Aorta (tissue), 5 donors: ENCODE results near the gene PROM1. TPM values are rescaled to one million over a fixed set of nuclear protein-coding genes. Genes with fewer than 3 reads are reported as not detected.

Experiments used
- ATAC-seq: fragments of 200-7000 bp; cut with Tn5 transposase; one replicate; pipeline ENCODE4 v1.9.1; 2022; ENCODE audit warnings: moderate library complexity; ENCODE audit not compliant: low FRiP score
- DNase-seq, 2 donors: peaks; one replicate each; pipeline ENCODE4 v3.0.0-alpha.2; 2020
- H3K27ac ChIP-seq, 2 donors: one replicate each; pipeline ENCODE4 v1.5.1; 2013; ENCODE audit warnings: low read length in 2 of 2, mild to moderate bottlenecking in 2 of 2, moderate library complexity in 2 of 2, control low read depth in 1 of 2, inconsistent platforms in 1 of 2, low read depth in 1 of 2
- H3K27me3 ChIP-seq, 2 donors: one replicate each; pipeline ENCODE4 v1.6.1; 2013; ENCODE audit warnings: control low read depth in 1 of 2, low read length in 1 of 2, mild to moderate bottlenecking in 1 of 2, moderate library complexity in 1 of 2; ENCODE audit not compliant: insufficient read depth in 2 of 2, control insufficient read depth in 1 of 2
- H3K36me3 ChIP-seq, 2 donors: one replicate each; pipeline ENCODE4 v1.6.1; 2013; ENCODE audit warnings: control low read depth in 1 of 2, low read length in 1 of 2, mild to moderate bottlenecking in 1 of 2; ENCODE audit not compliant: insufficient read depth in 2 of 2, control insufficient read depth in 1 of 2
- H3K4me1 ChIP-seq, 2 donors: one replicate each; pipeline ENCODE4 v1.6.1; 2013; ENCODE audit warnings: low read length in 2 of 2, control low read depth in 1 of 2, mild to moderate bottlenecking in 1 of 2, moderate library complexity in 1 of 2; ENCODE audit not compliant: insufficient read depth in 2 of 2, control insufficient read depth in 1 of 2
- H3K4me3 ChIP-seq, 2 donors: one replicate each; pipeline ENCODE4 v1.5.1; 2013; ENCODE audit warnings: low read length in 2 of 2, control low read depth in 1 of 2, mild to moderate bottlenecking in 1 of 2
- H3K9me3 ChIP-seq: one replicate; pipeline ENCODE4 v1.6.1; 2013; ENCODE audit warnings: mild to moderate bottlenecking, low read length; ENCODE audit not compliant: control insufficient read depth
- WGBS, 2 donors: extraction: QIAGEN DNeasy Blood & Tissue Kit; methylation state at CpG; one replicate each; pipeline ENCODE4 v1.1.7; 2013; 5-methylcytosine and 5-hydroxymethylcytosine counted together
- intact Hi-C, 2 donors: fragments of 100-400 bp; cut with DNase I; formaldehyde crosslinking; loops; one replicate each; pipeline versions ENCODE4 v1.14.2 to v1.15.0; 2022
- polyA plus RNA-seq, 2 donors: library from polyadenylated mRNA; stranded (reverse); fragments of 200-250 nt; gene quantifications; one replicate each; pipeline ENCODE4 v1.2.3, GENCODE V29; 2013
- total RNA-seq, 2 donors: library from RNA; stranded (reverse); fragmentation: NEBNext Ultra II Directional; extraction: Animal tissue kit (Norgen Biotek cat#: 25700); gene quantifications; one replicate each; pipeline ENCODE4 v1.2.1, GENCODE V29; 2021
- donor health status: healthy with polysubstance abuse.
- donor health status: Bipolar disorder and iron deficiency.
- donor health status: DM: no; HTN: no; CAD: no.
- donor health status: DM: no; HTN: no; CAD: no.
- donor health status: DM: yes; HTN: yes; CAD: no.

The PROM1 gene
- total and polyA plus RNA-seq, 4 donors = 4.1 to 28.9 (median 6.2) TPM

DNA sequence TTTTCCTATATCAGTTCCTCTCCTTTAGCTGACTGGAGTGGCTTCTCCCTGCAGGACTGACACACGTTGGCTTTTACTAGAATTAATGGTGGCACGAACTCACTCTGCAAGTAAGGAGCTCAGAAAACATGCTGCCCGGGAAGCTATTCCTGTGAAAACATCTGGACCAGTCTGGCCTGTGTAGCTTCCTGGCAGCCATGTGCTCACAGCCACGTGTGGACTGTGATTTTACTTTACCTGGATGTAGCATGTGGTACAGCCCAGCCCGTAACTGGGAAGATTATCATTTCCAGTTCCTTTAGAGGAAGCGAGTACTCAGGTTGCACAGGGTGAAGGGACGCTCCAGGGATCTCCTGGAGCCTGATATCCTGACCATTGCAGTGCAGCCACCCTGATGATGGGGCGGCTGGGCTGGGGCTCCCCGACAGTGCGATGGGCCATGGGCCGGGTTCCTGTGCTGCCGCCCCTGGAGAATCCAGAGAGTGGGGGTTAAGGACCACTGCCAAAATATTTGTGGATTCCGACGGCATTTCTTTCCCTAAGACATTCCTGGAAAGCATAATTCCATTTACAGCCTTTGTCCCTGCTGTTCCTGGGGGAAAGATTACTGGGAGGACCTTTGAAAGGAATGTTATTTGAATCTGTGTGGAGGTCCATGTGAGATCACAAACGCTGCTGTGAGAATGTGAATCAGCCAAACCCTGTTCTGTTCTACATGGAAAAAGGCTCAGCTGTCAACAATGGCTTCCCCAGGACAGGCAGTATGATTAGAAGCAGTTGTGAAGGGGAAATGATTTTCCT lies 35.0 kb downstream of the PROM1 start:
- Histone ChIP-seq H3K4me1 (no peaks in the 10 kb centered on the region), H3K4me3 (no peak overlapping the region), H3K27ac (no peak overlapping the region), H3K27me3 (no peaks in the 10 kb centered on the region), H3K36me3 (no peaks in the 10 kb centered on the region), H3K9me3 (no peaks in the 10 kb centered on the region)
- intact Hi-C loops = no loop called here
- DNase-seq (no peak), ATAC-seq (no peak)
- 27 to 38% methylated on average over 15 of the region's 15 CpGs for WGBS, 2 donors

DNA sequence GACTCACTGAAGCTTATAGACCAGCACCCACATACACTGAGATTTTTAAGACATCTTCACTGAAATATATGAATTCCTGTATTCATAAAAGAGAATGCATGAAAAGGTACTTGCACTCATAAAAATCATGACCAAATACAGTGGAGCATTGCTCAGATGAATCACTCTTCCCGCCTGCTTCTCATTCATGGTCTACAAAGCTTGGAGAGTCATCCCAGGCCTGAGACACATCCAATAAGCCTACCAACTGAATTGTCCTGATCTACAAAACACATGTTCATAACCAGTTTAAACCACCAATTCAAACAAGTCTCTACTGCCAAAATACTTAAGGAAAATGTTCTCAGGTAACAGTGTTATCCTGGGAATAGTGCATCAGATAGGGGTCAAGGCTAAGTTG lies 38.1 kb downstream of the PROM1 start:
- Histone ChIP-seq H3K4me1 (no peaks in the 10 kb centered on the region), H3K4me3 (no peak overlapping the region), H3K27me3 (no peaks in the 10 kb centered on the region), H3K27ac (no peak overlapping the region), H3K9me3 (no peaks in the 10 kb centered on the region), H3K36me3 (no peaks in the 10 kb centered on the region)
- DNase-seq = no peak
- intact Hi-C loops = no loop called here
- WGBS, 2 donors = 90 to 97% methylated on average over 1 of the region's 1 CpG
- ATAC-seq = no peak

DNA sequence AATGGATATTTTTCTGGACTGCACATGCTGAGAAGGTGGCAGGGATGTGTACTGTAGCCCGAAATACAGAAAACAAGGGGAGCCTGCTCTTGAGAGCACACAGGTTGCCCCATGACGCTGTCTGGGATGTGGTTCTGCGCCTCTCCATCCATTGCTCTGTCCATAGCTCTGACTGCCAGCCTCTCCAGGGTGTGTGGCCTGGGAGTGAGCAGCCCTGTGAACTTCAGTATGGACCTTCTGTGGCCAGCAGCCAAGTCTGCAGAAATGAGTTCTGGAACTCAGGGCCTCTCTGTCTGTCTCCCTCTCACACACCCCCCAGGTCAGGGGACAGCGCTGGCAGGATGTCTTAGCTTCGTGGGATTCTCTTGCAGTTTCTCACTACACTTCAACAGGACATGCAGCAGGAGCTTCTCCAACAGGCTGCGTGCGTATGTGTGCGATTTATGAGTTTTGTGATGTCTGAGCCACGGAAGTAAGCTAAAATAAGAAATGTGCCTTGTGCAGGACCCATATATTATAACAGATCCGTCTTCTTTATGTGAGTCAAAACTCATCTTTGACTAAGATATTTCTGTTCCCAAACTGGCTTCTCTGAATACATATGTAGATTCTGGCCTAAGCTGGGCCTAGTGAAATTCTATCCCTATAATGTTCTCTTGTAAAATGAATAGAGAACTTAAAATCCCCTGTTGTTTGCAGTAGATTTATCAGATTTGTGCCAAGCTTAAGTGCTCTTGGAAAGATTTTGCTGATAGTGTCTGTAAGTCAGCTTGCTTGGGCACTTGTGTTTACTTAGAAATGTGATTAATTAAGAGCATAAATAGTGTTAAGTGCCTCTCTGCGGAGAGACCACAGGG lies 40.0 kb downstream of the PROM1 start:
- Histone ChIP-seq H3K27me3 (no peaks in the 10 kb centered on the region), H3K4me3 (no peak overlapping the region), H3K9me3 (no peaks in the 10 kb centered on the region), H3K4me1 (no peaks in the 10 kb centered on the region), H3K27ac (no peak overlapping the region), H3K36me3 (no peaks in the 10 kb centered on the region)
- ATAC-seq = peak; percentile 33
- 74 to 86% methylated on average over 11 of the region's 11 CpGs for WGBS, 2 donors
- intact Hi-C loops = no loop called here
- no peak for DNase-seq

DNA sequence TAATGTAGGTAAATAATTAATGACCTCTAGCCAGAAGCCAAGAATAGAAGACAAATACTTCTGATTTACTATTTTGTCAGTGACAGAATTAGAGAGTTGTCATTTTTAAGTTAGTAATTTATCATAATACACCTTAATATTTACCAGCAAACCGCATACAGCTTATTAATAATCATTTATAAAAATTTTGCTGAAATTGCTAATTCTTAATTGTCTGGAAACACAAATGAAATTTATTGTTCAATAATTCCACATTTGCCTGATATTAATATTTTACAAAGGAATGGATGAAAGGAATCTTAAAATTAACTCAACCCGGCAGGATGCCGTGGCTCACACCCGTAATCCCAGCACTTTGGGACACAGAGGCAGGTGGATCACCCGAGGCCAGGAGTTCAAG lies 44.7 kb downstream of the PROM1 start:
- peaks cover 0 to 1% of the 10 kb centered on the region in 2 donors for H3K4me1 ChIP-seq
- intact Hi-C loops = no loop called here
- H3K27ac ChIP-seq = no peak overlapping the region
- DNase-seq = no peak
- no peak overlapping the region for H3K4me3 ChIP-seq
- H3K27me3 ChIP-seq = no peaks in the 10 kb centered on the region
- H3K36me3 ChIP-seq = no peaks in the 10 kb centered on the region
- H3K9me3 ChIP-seq = no peaks in the 10 kb centered on the region
- 86 to 96% methylated on average over 5 of the region's 5 CpGs for WGBS, 2 donors
- no peak for ATAC-seq

DNA sequence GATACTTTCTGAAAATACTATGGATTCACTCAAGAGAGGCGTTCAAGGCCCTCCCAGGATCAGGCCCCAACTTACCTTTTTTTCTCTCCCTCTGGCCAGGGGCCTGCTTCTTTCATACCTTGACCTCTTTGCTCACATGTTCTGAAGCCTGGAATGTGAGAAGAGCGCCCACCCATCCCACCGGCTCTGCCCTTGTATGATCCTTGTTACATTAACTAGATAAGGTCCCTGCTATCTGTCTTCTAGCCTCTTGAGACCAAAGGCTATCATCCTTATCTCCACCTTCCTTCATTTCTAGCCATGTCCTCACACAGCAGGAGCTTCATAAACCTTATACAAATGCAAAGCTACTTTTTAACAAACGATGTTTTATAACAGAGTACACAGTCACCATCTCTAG lies 45.9 kb downstream of the PROM1 start:
- no peak for ATAC-seq
- H3K9me3 ChIP-seq = no peaks in the 10 kb centered on the region
- no peaks in the 10 kb centered on the region for H3K36me3 ChIP-seq
- intact Hi-C loops = no loop called here
- H3K27ac ChIP-seq = no peak overlapping the region
- WGBS, 2 donors = 96% methylated on average over 4 of the region's 4 CpGs
- H3K4me1 ChIP-seq = peaks cover 0 to 1% of the 10 kb centered on the region in 2 donors
- H3K4me3 ChIP-seq = no peak overlapping the region
- DNase-seq = no peak
- no peaks in the 10 kb centered on the region for H3K27me3 ChIP-seq

DNA sequence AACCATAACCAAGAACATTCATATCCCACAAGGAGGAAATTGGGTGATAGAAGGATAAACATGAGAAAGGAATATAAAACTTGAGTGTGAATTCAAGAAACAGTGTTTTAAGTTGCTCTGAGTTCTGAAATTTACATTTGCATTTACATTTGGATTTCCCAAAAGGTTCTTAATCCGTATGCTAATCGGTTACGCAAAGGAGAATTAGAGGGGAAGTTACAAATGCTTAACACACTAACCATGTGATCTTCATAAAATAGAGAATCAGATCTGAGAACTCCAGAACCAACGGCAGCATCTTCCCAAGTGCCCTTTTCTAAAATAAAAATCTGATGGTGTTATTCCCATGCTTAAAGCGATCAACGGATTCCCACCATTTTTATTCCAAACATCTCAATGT lies 48.0 kb downstream of the PROM1 start:
- H3K4me3 ChIP-seq = no peak overlapping the region
- 94 to 96% methylated on average over 6 of the region's 6 CpGs for WGBS, 2 donors
- peaks cover 0 to 4% of the 10 kb centered on the region in 2 donors for H3K4me1 ChIP-seq
- DNase-seq (no peak), ATAC-seq (no peak)
- H3K36me3 ChIP-seq = no peaks in the 10 kb centered on the region
- intact Hi-C loops = loop anchor here in 1 of 2 donors (2.0 kb wide), 1 partner anchor 47 kb away; no protein-coding TSS in a partner anchor
- no peaks in the 10 kb centered on the region for H3K27me3 ChIP-seq
- H3K27ac ChIP-seq = no peak overlapping the region
- H3K9me3 ChIP-seq = no peaks in the 10 kb centered on the region

DNA sequence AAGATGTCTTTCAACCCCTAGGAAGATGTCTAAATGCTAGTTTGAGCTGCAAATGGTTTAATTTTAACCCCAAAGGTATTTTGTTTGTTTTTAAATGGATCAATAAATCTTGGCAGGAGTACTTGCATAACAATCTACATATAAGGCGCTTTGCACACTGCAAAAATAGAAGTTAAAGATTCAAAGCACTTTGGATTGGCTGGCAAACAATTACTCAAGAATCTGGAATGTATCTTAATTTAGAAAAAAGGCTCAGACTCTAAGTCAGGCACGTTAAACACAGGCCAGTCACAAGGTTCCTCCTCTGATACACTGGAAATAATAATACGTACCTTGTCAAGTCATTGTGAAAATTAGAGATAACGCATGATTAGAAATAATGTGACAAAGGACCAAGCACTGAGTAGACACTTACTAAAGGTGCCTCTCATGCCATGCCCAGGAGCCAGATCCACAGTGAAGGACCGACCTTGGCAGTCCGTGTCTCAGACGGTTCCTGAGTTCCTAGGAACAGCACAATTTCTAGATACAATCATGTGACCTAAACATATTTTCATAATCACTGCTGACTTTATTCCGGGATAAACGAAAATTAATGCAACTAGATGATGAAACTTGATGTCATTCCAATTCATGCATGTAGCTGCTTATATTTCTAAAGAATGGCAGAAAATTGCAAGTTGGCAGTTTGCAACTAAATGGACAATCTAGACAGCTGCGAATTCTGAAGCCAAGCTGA lies 49.6 kb downstream of the PROM1 start:
- H3K4me1 ChIP-seq = peaks cover 0 to 4% of the 10 kb centered on the region in 2 donors
- H3K9me3 ChIP-seq = no peaks in the 10 kb centered on the region
- WGBS, 2 donors = 5 to 7% methylated on average over 10 of the region's 10 CpGs
- ATAC-seq = peak; percentile 60
- no peaks in the 10 kb centered on the region for H3K36me3 ChIP-seq
- no peaks in the 10 kb centered on the region for H3K27me3 ChIP-seq
- peak overlapping the region in 1 of 2 donors; percentile 47 for H3K4me3 ChIP-seq
- H3K27ac ChIP-seq = peak overlapping the region; percentile 80 to 83
- intact Hi-C loops = loop anchor here in 1 of 2 donors (2.0 to 5.0 kb wide), 2 partner anchors 49 to 108 kb away; no protein-coding TSS in a partner anchor
- DNase-seq = no peak

DNA sequence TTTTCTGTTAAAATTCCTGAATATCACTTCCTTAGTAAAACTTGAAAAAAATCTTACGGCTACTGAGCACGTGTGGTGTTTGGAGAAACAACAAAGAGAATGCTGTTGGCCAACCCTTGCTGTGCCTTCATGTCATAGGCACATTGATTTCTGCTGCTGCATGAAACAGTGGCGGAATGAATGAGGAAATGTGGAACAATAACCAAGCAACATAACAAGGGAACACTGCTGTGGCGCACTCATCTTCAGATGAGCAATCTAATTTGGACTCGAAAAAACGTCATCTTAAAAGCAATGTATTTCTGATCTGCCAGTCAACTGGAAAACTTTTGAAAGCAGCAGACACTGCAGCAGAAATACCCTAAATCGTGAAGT lies 51.4 kb downstream of the PROM1 start:
- no peaks in the 10 kb centered on the region for H3K36me3 ChIP-seq
- ATAC-seq = no peak
- H3K4me3 ChIP-seq = no peak overlapping the region
- no peak for DNase-seq
- WGBS, 2 donors = 76 to 78% methylated on average over 7 of the region's 7 CpGs
- H3K27me3 ChIP-seq = no peaks in the 10 kb centered on the region
- intact Hi-C loops = loop anchor here in 1 of 2 donors (5.0 kb wide), 1 partner anchor 110 kb away; no protein-coding TSS in a partner anchor
- H3K4me1 ChIP-seq = peaks cover 0 to 4% of the 10 kb centered on the region in 2 donors
- H3K9me3 ChIP-seq = no peaks in the 10 kb centered on the region
- H3K27ac ChIP-seq = peak overlapping the region in 1 of 2 donors; percentile 51
